CD4-positive, alpha-beta T cell (primary cell): ENCODE results near the gene LPAR1. TPM values are rescaled to one million over a fixed set of nuclear protein-coding genes. Genes with fewer than 3 reads are reported as not detected.

Experiments used
- ATAC-seq: fragments of 200-7000 bp; cut with Tn5 transposase; one replicate; pipeline ENCODE4 v1.10.0; 2022; ENCODE audit warnings: mild to moderate bottlenecking; ENCODE audit not compliant: poor library complexity
- CTCF ChIA-PET: fragments of 350-600 bp; sonication (Branson Sonifier 250); formaldehyde crosslinking; loops from one replicate; lab custom pipeline; 2021; ENCODE audit warnings: antibody characterized with exemption, inconsistent platforms; lab: Charles Lee
- POLR2A ChIA-PET: fragments of 350-600 bp; sonication (Branson Sonifier 250); formaldehyde crosslinking; loops from one replicate; lab custom pipeline; 2021; ENCODE audit warnings: antibody characterized with exemption, inconsistent platforms; lab: Charles Lee
- DNase-seq, 14 experiments: peaks; one replicate each; pipeline ENCODE4 v3.0.0-alpha.2; 2013 to 2020; ENCODE audit warnings: mixed read lengths in 2 of 14
- H3K27ac ChIP-seq, 2 donors: one replicate each; pipeline versions ENCODE4 v1.5.1 to v1.7.0; 2013; ENCODE audit warnings: low read length in 2 of 2, low read depth in 1 of 2, mild to moderate bottlenecking in 1 of 2
- H3K27me3 ChIP-seq, 2 experiments: 1 replicate in 1 of 2; 2 replicates in 1 of 2; pipeline versions ENCODE4 v1.6.1 to v1.7.0; 2013; ENCODE audit warnings: low read length in 2 of 2, control low read depth in 1 of 2, mild to moderate bottlenecking in 1 of 2, moderate library complexity in 1 of 2; ENCODE audit not compliant: insufficient read depth in 2 of 2, control insufficient read depth in 1 of 2
- H3K36me3 ChIP-seq: one replicate; pipeline ENCODE4 v1.6.1; 2013; ENCODE audit warnings: low read length, control low read depth; ENCODE audit not compliant: insufficient read depth
- H3K4me1 ChIP-seq: one replicate; pipeline ENCODE4 v1.6.1; 2013; ENCODE audit warnings: low read length, control low read depth; ENCODE audit not compliant: insufficient read depth
- H3K4me3 ChIP-seq: one replicate; pipeline ENCODE4 v1.5.1; 2013; ENCODE audit warnings: mild to moderate bottlenecking, low read length, moderate library complexity
- H3K9me3 ChIP-seq, 2 experiments: 1 replicate in 1 of 2; 2 replicates in 1 of 2; pipeline versions ENCODE4 v1.6.1 to v1.7.0; 2013; ENCODE audit warnings: low read length in 2 of 2, mild to moderate bottlenecking in 2 of 2, control low read depth in 1 of 2, moderate library complexity in 1 of 2; ENCODE audit not compliant: control insufficient read depth in 1 of 2, insufficient read depth in 1 of 2
- H3K27ac Mint-ChIP-seq: one replicate; pipeline ENCODE4 v1.8.0; 2020; ENCODE audit warnings: mixed read lengths
- H3K27me3 Mint-ChIP-seq: one replicate; pipeline ENCODE4 v1.8.0; 2021; ENCODE audit warnings: mixed read lengths
- H3K36me3 Mint-ChIP-seq: one replicate; pipeline ENCODE4 v1.8.0; 2021; ENCODE audit warnings: low read depth, mixed read lengths
- H3K4me1 Mint-ChIP-seq: one replicate; pipeline ENCODE4 v1.8.0; 2021; ENCODE audit warnings: low read depth, mixed read lengths
- H3K4me3 Mint-ChIP-seq: one replicate; pipeline ENCODE4 v1.8.0; 2020; ENCODE audit warnings: mild to moderate bottlenecking, mixed read lengths
- H3K9me3 Mint-ChIP-seq: one replicate; pipeline ENCODE4 v1.8.0; 2020; ENCODE audit warnings: mixed read lengths
- CTCF ChIP-seq: fragments of 200-600 bp; IDR thresholded peaks from one replicate; pipeline ENCODE4 v1.8.0; 2022; ENCODE audit warnings: antibody characterized with exemption, mild to moderate bottlenecking
- intact Hi-C, 2 experiments: fragments of 100-400 bp; cut with DNase I in 1 of 2; cut with micrococcal nuclease in 1 of 2; formaldehyde crosslinking; loops; one replicate each; pipeline versions ENCODE4 v1.15.1 to v1.9.0; 2023 to 2025; cut with DNase I, micrococcal nuclease
- total RNA-seq, 174 experiments: library from RNA in 2 of 174; stranded (reverse) in 2 of 174; gene quantifications; one replicate each; pipeline ENCODE4 v1.2.3 and lab custom pipeline; 2021 to 2026

The LPAR1 gene
- total RNA-seq, 2 experiments from 2014 or later: not detected

DNA sequence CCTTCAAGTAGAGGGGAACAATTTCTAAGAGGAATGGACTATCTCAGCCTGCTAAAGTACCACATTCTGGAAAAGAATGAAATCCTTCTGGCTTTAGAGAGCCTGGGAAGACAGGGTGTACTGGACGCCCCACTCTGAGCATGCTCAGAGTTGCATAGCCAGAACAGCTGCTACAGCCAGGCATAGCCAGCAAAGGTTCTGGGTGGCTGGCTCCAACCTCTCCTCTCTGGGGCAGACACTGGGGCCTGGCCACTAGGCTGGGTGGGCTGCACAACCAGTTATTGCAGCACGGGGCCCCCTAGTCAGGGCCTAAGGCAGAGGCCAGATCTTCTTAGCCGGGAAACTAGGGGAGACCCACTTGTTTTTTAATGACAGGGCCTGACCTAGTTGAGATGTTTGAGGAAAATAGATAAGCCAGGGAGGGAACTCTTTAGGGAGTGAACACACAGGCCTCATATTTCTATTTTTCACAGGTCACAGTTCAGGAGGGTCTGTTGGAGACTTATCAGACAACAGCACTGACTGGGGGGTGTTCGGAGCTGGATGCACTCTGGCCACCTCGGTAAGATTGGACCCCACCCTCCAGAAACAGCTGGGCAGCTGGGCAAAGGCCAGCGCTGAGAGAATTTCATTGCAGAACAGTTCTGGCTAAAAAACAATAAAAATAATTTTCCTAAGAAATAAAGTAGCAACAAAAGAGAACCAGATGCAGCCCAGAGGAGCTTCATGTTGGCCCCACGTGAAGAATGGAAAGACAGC is 142.9 kb downstream of the LPAR1 start:
- intact Hi-C loops: no loop called here
- no peak overlapping the region for H3K4me3 Mint-ChIP-seq
- ChIA-PET POLR2A (no interaction called here), CTCF (no interaction called here)
- TF ChIP-seq CTCF: no peak
- DNase-seq (no peak), ATAC-seq (no peak)
- peaks cover 3% of the 10 kb centered on the region for H3K9me3 Mint-ChIP-seq
- no peak overlapping the region for H3K27ac Mint-ChIP-seq
- no peaks in the 10 kb centered on the region for H3K4me1 ChIP-seq
- H3K27me3 ChIP-seq: no peaks in the 10 kb centered on the region
- no peaks in the 10 kb centered on the region for H3K36me3 Mint-ChIP-seq
- H3K27me3 Mint-ChIP-seq: no peaks in the 10 kb centered on the region
- H3K9me3 ChIP-seq: peaks cover 0 to 14% of the 10 kb centered on the region in 2 experiments
- no peaks in the 10 kb centered on the region for H3K4me1 Mint-ChIP-seq
- no peaks in the 10 kb centered on the region for H3K36me3 ChIP-seq
- no peak overlapping the region for H3K27ac ChIP-seq
- no peak overlapping the region for H3K4me3 ChIP-seq

- no peak overlapping the region for H3K4me3 ChIP-seq
- no peaks in the 10 kb centered on the region for H3K27me3 ChIP-seq
- CTCF ChIA-PET: no interaction called here
- TF ChIP-seq CTCF: no peak
- POLR2A ChIA-PET: no interaction called here
- no peak overlapping the region for H3K4me3 Mint-ChIP-seq
- DNase-seq: no peak
- no peak overlapping the region for H3K27ac ChIP-seq
- no peak for ATAC-seq
- intact Hi-C loops: no loop called here
- H3K9me3 Mint-ChIP-seq: peaks cover 3% of the 10 kb centered on the region
- peaks cover 0 to 14% of the 10 kb centered on the region in 2 experiments for H3K9me3 ChIP-seq
- no peaks in the 10 kb centered on the region for H3K4me1 ChIP-seq
- H3K27ac Mint-ChIP-seq: no peak overlapping the region
- H3K27me3 Mint-ChIP-seq: no peaks in the 10 kb centered on the region
- H3K36me3 Mint-ChIP-seq: no peaks in the 10 kb centered on the region
- H3K36me3 ChIP-seq: no peaks in the 10 kb centered on the region
- no peaks in the 10 kb centered on the region for H3K4me1 Mint-ChIP-seq
These were observed 143.5 kb downstream of the LPAR1 start for GRCh38 chr9:110894731-110895130.

- Mint-ChIP-seq H3K27me3 (no peaks in the 10 kb centered on the region), H3K27ac (no peak overlapping the region), H3K36me3 (no peaks in the 10 kb centered on the region), H3K9me3 (peaks cover 3% of the 10 kb centered on the region), H3K4me3 (no peak overlapping the region), H3K4me1 (no peaks in the 10 kb centered on the region)
- no peak for DNase-seq
- Histone ChIP-seq H3K4me3 (no peak overlapping the region), H3K9me3 (peaks cover 0 to 14% of the 10 kb centered on the region in 2 experiments), H3K27ac (no peak overlapping the region), H3K27me3 (no peaks in the 10 kb centered on the region), H3K4me1 (no peaks in the 10 kb centered on the region), H3K36me3 (no peaks in the 10 kb centered on the region)
- intact Hi-C loops: no loop called here
- ChIA-PET CTCF (no interaction called here), POLR2A (no interaction called here)
- no peak for TF ChIP-seq CTCF
- no peak for ATAC-seq
These were observed 145.6 kb downstream of the LPAR1 start for GRCh38 chr9:110892689-110893088.
